Activated naive CD8-positive, alpha-beta T cell treated with anti-CD3 and anti-CD28 coated beads, Interleukin-2, amount 10 ng/mL, durations not matched to agents 7 days and 5 days (primary cell): ENCODE measurements around the gene TFDP2. TPM values are rescaled to one million over a fixed set of nuclear protein-coding genes. Genes with fewer than 3 reads are reported as not detected.
"Not testable (repeated sequence)": the region's sequence is repeated elsewhere in the genome, so short reads cannot be mapped to it uniquely, and the experiment has no call there.

Source experiments
- ATAC-seq: fragments of 150-1000 bp; cut with Tn5 transposase; one replicate; pipeline ENCODE4 v1.10.0; 2021; ENCODE audit warnings: low read depth, moderate library complexity
- POLR2A ChIA-PET: fragments of 350-600 bp; sonication (Branson Sonifier 250); formaldehyde crosslinking; loops from one replicate; lab custom pipeline; 2021; ENCODE audit warnings: antibody characterized with exemption; lab: Charles Lee
- DNase-seq: peaks from one replicate; pipeline ENCODE4 v3.0.0; 2021
- H3K27ac Mint-ChIP-seq: one replicate; pipeline ENCODE4 v1.8.0; 2022; ENCODE audit warnings: mild to moderate bottlenecking, mixed read lengths
- H3K27me3 Mint-ChIP-seq: one replicate; pipeline ENCODE4 v1.8.0; 2022; ENCODE audit warnings: mild to moderate bottlenecking, moderate library complexity, mixed read lengths
- H3K36me3 Mint-ChIP-seq: one replicate; pipeline ENCODE4 v1.8.0; 2021; ENCODE audit warnings: mild to moderate bottlenecking, mixed read lengths
- H3K4me1 Mint-ChIP-seq: one replicate; pipeline ENCODE4 v1.8.0; 2021; ENCODE audit warnings: mixed read lengths
- H3K4me3 Mint-ChIP-seq: one replicate; pipeline ENCODE4 v1.8.0; 2022; ENCODE audit warnings: mild to moderate bottlenecking, moderate library complexity, mixed read lengths
- H3K9me3 Mint-ChIP-seq: one replicate; pipeline ENCODE4 v1.8.0; 2021; ENCODE audit warnings: mixed read lengths
- total RNA-seq, 2 experiments: library from RNA; stranded (reverse); gene quantifications; one replicate each; pipeline ENCODE4 v1.2.3, GENCODE V29; 2021

Gene TFDP2
- total RNA-seq, 2 experiments from 2014 or later = 32.1 to 37.1 TPM

DNA sequence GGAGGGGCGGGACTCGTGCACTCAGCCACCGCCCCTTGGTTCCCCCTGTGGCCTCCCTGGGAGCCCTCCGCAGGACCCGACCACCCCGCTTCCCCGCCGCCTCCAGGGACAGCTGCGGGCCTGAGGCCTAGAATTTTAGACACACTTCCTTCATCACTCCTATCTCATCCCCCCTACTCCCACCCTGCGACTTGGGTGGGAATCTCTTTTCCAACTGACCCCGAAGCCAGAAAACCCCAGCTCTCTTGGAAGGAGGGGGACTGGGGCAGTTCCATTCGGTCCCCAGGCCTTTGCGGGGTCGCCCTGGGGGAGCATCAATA, 289 bp upstream of the TFDP2 start:
- H3K27ac Mint-ChIP-seq = peak overlapping the region; percentile 87
- POLR2A ChIA-PET = interaction anchor here (1.3 to 1.4 kb wide), 2 partner anchors 23 to 852 kb away, joined by 3 to 4 read pairs; partner anchors contain the start of gene U2SURP
- no peak for ATAC-seq
- H3K27me3 Mint-ChIP-seq = peaks cover 4% of the 10 kb centered on the region
- DNase-seq = no peak
- H3K36me3 Mint-ChIP-seq = no peaks in the 10 kb centered on the region
- no peaks in the 10 kb centered on the region for H3K9me3 Mint-ChIP-seq
- peaks cover 21% of the 10 kb centered on the region for H3K4me1 Mint-ChIP-seq
- peak overlapping the region; percentile 88 for H3K4me3 Mint-ChIP-seq

DNA sequence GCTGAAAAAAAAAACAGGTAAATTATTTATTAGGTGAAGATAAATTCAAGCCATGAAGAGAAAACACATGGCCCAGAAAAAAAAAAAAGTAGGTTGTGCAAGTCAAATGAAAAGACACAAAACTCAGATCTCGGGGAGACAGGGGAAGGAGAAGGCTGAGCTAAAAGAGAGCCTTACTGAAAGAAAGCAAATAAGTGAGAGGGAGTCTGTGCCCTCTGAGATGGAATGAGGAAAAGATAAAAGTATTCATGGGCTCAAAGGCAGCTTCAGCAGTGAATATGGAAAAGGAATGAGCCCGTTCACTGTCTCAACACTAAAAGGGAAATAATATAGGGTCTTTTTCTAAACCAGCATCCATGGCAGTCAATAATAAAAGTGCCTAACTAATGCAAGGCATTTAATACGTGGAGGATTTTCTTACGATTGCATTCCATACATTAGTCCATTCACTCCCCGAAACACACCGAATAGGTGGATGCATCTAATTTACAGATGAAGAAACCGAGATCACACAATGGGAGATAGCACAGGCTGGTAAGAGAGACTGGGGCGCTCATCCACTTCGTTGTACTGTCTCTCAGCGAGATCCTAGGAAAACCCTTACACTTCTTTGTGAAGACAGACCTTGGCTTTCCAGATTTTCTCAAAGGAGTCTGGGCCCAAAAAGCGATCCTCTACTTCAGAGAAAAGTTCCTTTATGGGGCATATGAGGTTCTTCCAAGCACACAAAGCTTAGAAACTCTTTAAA, 1.1 kb downstream of the TFDP2 start:
- ATAC-seq (no peak), DNase-seq (no peak)
- POLR2A ChIA-PET = interaction anchor here (1.3 kb wide), 1 partner anchor 854 kb away, joined by 4 read pairs; the partner anchor contains the start of gene U2SURP
- Mint-ChIP-seq H3K27me3 (peaks cover 4% of the 10 kb centered on the region), H3K4me1 (peaks cover 22% of the 10 kb centered on the region), H3K9me3 (no peaks in the 10 kb centered on the region), H3K27ac (peak overlapping the region; percentile 74), H3K36me3 (no peaks in the 10 kb centered on the region), H3K4me3 (peak overlapping the region; percentile 89)

DNA sequence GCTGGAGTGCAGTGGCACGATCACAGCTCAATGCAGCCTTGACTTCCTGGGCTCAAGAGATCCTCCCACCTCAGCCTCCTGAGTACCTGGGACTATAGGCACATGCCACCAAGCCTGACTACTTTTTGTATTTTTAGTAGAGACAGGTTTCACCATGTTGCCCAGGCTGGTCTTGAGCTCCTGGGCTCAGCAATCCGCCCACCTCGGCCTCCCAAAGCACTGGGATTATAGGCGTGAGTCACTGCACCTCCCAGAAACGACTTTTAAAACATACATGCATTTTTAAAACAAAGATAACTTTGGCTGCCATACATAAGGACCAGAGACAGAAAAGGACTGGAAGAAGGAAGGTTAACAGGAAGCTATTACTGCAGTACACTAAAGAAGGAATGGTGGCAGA, 4.8 kb downstream of the TFDP2 start:
- H3K9me3 Mint-ChIP-seq, ATAC-seq, H3K36me3 Mint-ChIP-seq, H3K27ac Mint-ChIP-seq, POLR2A ChIA-PET, H3K27me3 Mint-ChIP-seq, DNase-seq, H3K4me3 Mint-ChIP-seq: not testable (repeated sequence)
- H3K4me1 Mint-ChIP-seq = peaks cover 19% of the 10 kb centered on the region

DNA sequence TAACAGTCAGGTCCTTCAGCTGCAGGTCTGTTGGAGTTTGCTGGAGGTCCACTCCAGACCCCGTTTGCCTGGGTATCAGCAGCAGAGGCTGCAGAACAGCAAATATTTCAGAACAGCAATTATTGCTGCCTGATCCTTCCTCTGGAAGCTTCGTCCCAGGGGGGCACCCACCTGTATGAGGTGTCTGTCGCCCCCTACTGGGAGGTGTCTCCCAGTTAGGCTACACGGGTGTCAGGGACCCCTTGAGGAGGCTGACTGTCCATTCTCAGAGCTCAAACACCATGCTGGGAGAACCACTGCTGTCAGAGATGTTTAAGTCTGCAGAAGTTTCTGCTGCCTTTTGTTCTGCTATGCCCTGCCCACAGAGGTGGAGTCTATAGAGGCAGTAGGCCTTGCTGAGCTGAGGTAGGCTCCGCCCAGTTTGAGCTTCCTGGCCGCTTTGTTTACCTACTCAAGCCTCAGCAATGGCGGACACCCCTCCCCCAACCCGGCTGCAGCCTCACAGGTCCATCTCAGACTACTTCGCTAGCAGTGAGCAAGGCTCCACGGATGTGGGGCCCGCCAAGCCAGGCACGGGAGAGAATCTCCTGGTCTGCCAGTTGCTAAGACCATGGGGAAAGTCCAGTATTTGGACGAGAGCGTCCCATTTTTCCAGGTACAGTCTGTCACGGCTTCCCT, 8.6 kb downstream of the TFDP2 start:
- not testable (repeated sequence) for DNase-seq, H3K27me3 Mint-ChIP-seq

DNA sequence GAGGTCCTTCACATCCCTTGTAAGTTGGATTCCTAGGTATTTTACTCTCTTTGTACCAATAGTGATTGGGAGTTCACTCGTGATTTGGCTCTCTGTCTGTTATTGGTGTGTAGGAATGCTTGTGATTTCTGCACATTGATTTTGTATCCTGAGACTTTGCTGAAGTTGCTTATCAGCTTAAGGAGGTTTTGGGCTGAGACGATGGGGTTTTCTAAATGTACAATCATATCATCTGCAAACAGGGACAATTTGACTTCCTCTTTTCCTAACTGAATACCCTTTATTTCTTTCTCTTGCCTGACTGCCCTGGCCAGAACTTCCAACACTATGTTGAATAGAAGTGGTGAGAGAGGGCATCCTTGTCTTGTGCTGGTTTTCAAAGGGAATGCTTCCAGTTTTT, 12.3 kb downstream of the TFDP2 start:
- ATAC-seq, H3K27ac Mint-ChIP-seq, DNase-seq, H3K9me3 Mint-ChIP-seq, H3K27me3 Mint-ChIP-seq, POLR2A ChIA-PET, H3K4me3 Mint-ChIP-seq, H3K4me1 Mint-ChIP-seq, H3K36me3 Mint-ChIP-seq: not testable (repeated sequence)

More for the DNA sequence above, 8.6 kb downstream of the TFDP2 start:
- POLR2A ChIA-PET, H3K9me3 Mint-ChIP-seq, ATAC-seq, H3K36me3 Mint-ChIP-seq, H3K4me3 Mint-ChIP-seq, H3K27ac Mint-ChIP-seq, H3K4me1 Mint-ChIP-seq: not testable (repeated sequence)

DNA sequence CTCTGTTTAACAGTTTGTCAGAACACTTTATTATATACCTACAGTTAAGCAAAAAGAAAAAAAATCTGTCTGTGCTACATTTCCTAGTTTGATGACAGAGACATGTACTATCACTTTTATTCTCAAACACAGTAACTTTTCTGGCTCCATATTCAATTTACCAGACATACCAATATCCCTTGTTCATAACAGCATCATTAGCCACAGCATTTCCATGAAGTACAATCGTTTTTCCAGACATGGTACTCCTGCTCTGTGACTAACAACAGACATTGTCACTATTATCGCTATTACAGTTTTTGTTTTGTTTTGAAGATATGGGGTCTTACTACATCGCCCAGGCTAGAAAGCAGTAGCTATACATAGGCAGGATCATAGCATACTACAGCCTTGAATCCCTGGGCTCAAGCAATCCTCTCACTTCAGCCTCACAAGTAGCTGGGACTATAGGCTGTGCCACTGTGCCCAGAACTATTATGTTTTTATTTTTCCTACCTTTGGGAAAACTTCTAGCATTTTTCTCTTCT, 14.5 kb downstream of the TFDP2 start:
- Mint-ChIP-seq H3K9me3 (peaks cover 1% of the 10 kb centered on the region), H3K36me3 (no peaks in the 10 kb centered on the region), H3K27me3 (no peaks in the 10 kb centered on the region), H3K27ac (no peak overlapping the region), H3K4me1 (peaks cover 2% of the 10 kb centered on the region), H3K4me3 (no peak overlapping the region)
- DNase-seq = no peak
- POLR2A ChIA-PET = no interaction called here
- ATAC-seq = no peak

DNA sequence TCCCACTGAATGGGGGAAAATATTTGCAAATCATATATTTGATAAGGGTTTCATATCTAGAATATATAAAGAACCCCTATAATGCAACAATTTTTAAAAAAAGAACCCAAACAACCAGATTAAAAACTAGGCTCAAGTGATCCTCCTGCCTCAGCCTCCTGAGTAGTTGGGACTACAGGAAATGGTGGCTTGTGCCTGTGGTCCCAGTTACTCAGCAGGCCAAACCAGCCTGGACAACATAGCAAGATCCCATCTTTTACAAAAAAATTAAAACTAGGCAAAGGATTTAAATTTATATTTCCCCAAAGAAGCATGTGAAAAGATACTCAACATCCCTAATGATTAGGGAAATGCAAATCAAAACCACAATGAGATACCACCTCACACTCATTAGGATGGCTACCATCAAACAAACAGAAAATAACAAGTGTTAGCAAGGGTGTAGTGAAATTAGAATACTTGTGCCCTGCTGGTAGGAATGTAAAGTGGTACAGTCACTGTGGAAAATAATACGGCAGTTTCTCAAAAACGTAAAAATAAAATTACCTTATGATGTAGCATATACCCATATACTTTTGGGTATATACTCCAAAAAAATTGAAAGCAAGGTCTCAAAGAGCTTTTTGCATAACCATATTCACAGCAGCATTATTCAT, 19.7 kb downstream of the TFDP2 start:
- no peaks in the 10 kb centered on the region for H3K9me3 Mint-ChIP-seq
- H3K4me1 Mint-ChIP-seq = no peaks in the 10 kb centered on the region
- H3K27ac Mint-ChIP-seq = no peak overlapping the region
- no peak for ATAC-seq
- H3K36me3 Mint-ChIP-seq = no peaks in the 10 kb centered on the region
- POLR2A ChIA-PET = no interaction called here
- H3K4me3 Mint-ChIP-seq = no peak overlapping the region
- no peaks in the 10 kb centered on the region for H3K27me3 Mint-ChIP-seq
- DNase-seq = no peak

DNA sequence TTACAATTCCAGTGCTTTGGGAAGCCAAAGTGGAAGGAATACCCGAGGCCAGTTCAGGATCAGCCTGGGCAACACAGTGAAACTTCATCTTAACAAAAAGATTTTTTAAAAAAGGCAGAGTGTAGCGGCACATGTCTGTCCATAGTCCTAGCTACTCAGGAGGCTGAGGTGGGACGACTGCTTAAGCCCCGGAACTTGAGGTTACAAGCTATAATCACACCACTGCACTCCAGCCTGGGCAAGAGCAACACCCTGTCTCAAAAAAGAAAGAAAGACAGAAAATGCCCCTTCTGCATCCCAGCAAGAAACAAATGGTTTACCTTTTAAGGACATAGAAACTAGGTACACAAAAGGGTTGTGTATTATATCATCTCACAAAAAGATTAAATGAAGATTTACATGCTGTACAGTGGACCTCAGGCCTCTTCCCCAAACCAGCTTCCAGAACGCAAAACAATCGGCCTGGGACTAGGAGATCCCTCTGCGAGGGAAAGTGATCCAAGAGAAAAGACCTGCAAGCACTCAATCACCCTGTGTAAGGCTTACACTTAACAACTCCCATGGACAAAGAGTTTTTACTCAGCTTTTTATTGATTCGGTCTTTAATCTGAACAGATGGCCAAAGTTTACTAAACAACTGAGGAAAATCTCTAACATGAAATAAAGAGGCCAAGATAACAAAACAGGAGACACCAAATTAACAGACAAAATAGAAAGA, 21.2 kb downstream of the TFDP2 start:
- ATAC-seq = no peak

DNA sequence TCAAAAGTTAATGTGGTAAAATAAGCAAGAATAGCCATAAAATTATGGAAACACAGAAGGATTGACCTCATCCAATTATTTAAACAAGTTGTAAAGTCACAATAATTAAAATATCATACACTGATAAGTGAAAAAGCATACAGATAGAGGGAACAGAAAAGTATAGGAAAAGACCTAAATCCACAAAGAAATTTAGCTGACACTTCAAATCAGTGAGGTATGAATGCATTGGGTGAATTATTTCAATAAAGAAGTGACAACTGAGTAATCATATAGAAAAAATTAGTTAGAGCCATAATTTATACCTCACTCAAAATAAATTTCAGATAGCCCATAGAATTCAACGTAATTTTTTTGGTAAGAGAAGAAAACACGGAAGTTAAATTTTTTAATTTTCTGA, 25.1 kb downstream of the TFDP2 start:
- POLR2A ChIA-PET = no interaction called here
- Mint-ChIP-seq H3K36me3 (no peaks in the 10 kb centered on the region), H3K9me3 (no peaks in the 10 kb centered on the region), H3K4me3 (no peak overlapping the region), H3K4me1 (no peaks in the 10 kb centered on the region), H3K27ac (no peak overlapping the region), H3K27me3 (no peaks in the 10 kb centered on the region)
- DNase-seq = no peak
- no peak for ATAC-seq

More for the DNA sequence above, 21.2 kb downstream of the TFDP2 start:
- Mint-ChIP-seq H3K4me1 (no peaks in the 10 kb centered on the region), H3K27me3 (no peaks in the 10 kb centered on the region), H3K36me3 (no peaks in the 10 kb centered on the region), H3K27ac (no peak overlapping the region), H3K4me3 (no peak overlapping the region), H3K9me3 (no peaks in the 10 kb centered on the region)
- POLR2A ChIA-PET = interaction anchor here (0.6 kb wide), 1 partner anchor 90 kb away, joined by 4 read pairs; no protein-coding TSS in a partner anchor
- DNase-seq = no peak

DNA sequence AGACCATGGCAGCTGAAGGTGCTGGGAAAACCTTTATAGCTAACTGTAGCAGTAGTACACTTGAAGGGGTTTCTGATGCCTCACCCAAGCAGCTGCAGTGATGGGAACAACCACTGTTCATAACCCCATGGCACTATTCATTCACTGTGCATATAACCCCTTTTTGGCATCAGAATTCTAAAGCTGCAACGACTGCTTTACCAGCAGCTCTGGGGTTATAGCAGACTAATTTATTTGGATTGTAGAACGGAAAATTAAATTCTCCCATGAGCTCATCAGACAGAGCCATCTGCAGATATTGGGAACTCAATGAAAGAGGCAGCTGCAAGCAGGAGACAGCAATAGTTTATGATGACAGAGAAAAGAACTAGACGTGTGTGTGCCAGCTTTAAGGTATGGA, 28.6 kb downstream of the TFDP2 start:
- ATAC-seq (no peak), DNase-seq (no peak)
- H3K9me3 Mint-ChIP-seq = no peaks in the 10 kb centered on the region
- H3K27me3 Mint-ChIP-seq = no peaks in the 10 kb centered on the region
- POLR2A ChIA-PET = no interaction called here
- H3K36me3 Mint-ChIP-seq = peaks cover under 1% of the 10 kb centered on the region
- H3K27ac Mint-ChIP-seq = no peak overlapping the region
- no peak overlapping the region for H3K4me3 Mint-ChIP-seq
- peaks cover 3% of the 10 kb centered on the region for H3K4me1 Mint-ChIP-seq

DNA sequence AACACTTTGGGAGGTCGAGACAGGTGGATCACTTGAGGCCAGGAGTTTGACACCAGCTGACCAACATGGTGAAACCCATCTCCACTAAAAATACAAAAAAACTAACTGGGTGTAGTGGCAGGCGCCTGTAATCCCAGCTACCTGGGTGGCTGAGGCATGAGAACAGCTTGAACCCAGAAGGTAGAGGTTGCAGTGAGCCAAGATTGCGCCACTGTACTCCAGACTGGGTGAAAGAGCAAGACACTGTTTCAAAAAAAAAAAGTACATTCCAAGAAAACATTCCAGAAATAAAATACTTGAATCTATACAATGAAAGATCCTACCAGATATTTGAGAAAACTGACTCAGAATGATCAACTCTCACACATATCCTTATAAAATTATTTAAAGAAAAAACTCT, 30.4 kb downstream of the TFDP2 start:
- POLR2A ChIA-PET = no interaction called here
- ATAC-seq = no peak
- peaks cover 3% of the 10 kb centered on the region for H3K4me1 Mint-ChIP-seq
- no peak overlapping the region for H3K27ac Mint-ChIP-seq
- DNase-seq = no peak
- H3K9me3 Mint-ChIP-seq = no peaks in the 10 kb centered on the region
- no peaks in the 10 kb centered on the region for H3K27me3 Mint-ChIP-seq
- H3K4me3 Mint-ChIP-seq = no peak overlapping the region
- peaks cover 1% of the 10 kb centered on the region for H3K36me3 Mint-ChIP-seq

DNA sequence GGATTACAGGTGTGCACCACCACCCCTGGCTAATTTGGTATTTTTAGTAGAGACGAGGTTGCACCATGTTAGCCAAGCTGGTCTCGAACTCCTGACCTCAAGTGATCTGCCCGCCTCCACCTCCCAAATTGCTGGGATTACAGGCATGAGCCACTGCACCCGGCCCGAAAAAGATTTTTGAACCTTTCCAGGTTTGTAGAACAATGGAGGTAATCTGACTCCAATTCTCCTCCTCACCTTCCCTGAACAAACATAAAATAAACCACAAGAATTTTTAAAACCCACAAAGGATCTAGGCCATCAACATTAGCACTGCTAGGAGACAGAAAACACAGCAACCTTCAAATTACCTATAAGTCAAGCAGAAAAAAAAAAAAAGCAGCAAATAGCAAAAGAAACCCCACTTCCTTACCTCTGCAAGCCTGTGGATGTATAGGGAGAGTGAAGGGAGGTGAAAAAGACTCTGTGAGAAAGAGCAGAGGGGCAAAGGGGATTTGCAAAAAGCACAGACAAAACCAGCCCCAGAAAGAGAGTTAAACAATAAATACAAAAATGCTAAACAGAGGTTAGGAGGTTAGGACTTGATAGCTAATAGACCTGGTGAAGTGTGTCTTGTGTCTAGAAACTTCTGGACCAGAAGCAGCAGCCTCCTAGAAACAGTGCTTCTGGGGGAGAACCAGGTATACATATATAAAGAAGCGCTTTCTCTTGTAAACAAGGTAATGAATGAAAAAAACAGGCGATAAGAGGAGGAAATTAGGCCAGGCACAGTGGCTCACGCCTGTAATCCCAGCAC, 32.1 kb downstream of the TFDP2 start:
- Mint-ChIP-seq H3K27ac (no peak overlapping the region), H3K4me3 (no peak overlapping the region), H3K4me1 (peaks cover 3% of the 10 kb centered on the region), H3K36me3 (peaks cover 1% of the 10 kb centered on the region), H3K27me3 (no peaks in the 10 kb centered on the region), H3K9me3 (no peaks in the 10 kb centered on the region)
- POLR2A ChIA-PET = no interaction called here
- no peak for DNase-seq
- no peak for ATAC-seq
